GM12891 (cell line): Measurements from ENCODE around the gene TRAPPC2B.

Experiments
- DNase-seq: peaks from one replicate; pipeline ENCODE4 v3.0.0; 2011; ENCODE audit warnings: low spot score; ENCODE audit not compliant: insufficient read length
- FAIRE-seq: peaks from 2 replicates; lab custom pipeline; 2011; peaks lifted over from hg19 to GRCh38; lab: Jason Lieb, UNC
- PAX5 ChIP-seq: IDR thresholded peaks from 2 replicates; pipeline ENCODE4 v1.6.1; 2011; ENCODE audit warnings: low read length, moderate library complexity, mild to moderate bottlenecking; ENCODE audit not compliant: insufficient read depth, severe bottlenecking
- POLR2A ChIP-seq: IDR thresholded peaks from 2 replicates; pipeline ENCODE4 v1.6.1; 2011; ENCODE audit warnings: low read depth, low read length, control low read depth
- POLR2AphosphoS5 ChIP-seq: IDR thresholded peaks from 2 replicates; pipeline ENCODE4 v1.6.1; 2011; ENCODE audit warnings: low read depth, low read length, control low read depth
- POU2F2 ChIP-seq: IDR thresholded peaks from 2 replicates; pipeline ENCODE4 v1.6.1; 2011; ENCODE audit warnings: low read depth, mild to moderate bottlenecking, control low read depth, low read length, moderate library complexity
- SPI1 ChIP-seq: IDR thresholded peaks from 2 replicates; pipeline ENCODE4 v1.6.1; 2011; ENCODE audit warnings: low read depth, low read length, control low read depth
- TAF1 ChIP-seq: IDR thresholded peaks from 2 replicates; pipeline ENCODE4 v1.6.1; 2011; ENCODE audit warnings: low read depth, low read length, control low read depth

The TRAPPC2B gene

DNA sequence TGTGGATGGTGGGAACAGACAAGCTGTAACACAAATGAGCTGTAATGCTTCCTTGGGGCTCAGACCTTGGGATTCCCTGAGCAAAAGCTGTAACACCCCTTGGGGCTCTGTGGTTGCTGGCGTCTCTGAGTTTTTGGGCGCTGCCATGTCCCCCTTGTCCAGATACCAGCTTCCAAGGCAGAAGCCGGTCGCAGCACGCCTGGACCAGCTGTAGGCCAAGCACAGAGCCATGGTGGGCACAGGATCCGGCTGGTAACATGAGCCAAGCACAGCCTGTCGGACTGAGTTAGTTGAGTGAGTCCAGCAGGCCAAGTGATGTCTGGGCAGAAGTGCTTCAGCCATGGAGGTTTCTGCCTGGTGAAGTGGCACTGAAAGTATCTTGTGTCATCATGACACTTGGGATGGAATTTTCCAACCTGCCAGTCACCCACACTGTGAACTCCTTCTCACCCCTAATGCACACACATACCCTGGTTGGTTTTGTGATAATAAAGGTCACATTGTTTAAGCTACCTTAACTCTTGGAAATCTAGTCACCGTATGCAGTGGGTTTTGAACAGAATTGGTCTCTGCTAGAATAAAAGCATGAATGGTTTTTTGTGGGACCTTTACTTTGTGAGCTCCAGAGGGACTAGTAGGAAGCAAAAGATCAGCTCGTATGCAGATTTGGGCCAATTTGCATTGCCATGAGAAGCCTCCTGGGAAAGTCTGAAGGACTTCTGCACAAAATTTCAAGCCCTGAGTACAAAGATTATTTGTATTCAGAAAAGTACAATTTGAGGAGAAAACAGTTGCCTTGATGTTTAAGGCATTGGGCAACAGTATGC is 40.6 kb downstream of the TRAPPC2B start:
- no peak for DNase-seq
- no peak for FAIRE-seq
- no peak for TF ChIP-seq POLR2AphosphoS5
- TF ChIP-seq SPI1 = no peak
- TF ChIP-seq TAF1 = no peak
- TF ChIP-seq POLR2A = no peak
- TF ChIP-seq PAX5 = no peak
- TF ChIP-seq POU2F2 = no peak

- TF ChIP-seq POU2F2 (no peak), POLR2A (no peak), SPI1 (no peak), POLR2AphosphoS5 (no peak), PAX5 (no peak), TAF1 (no peak)
Measured at GRCh38 chr19:57406516-57407123, 43.3 kb downstream of the TRAPPC2B start.

GRCh38 chr19:57410877-57411671 is 47.7 kb downstream of the TRAPPC2B start, which contains the start of gene ZNF17:
Gene ZNF17 (plus strand): TSS chr19:57411161. CDS start chr19:57413616, 2,455 bp downstream.
- TF ChIP-seq POLR2A = peak; percentile 61; the same call in 1 of the 2 replicates
- no peak for TF ChIP-seq POU2F2
- TF ChIP-seq TAF1 = peak; percentile 69; the same call in 1 of the 2 replicates
- TF ChIP-seq POLR2AphosphoS5 = peak; percentile 54; the same call in 1 of the 2 replicates
- peak; percentile 99 for FAIRE-seq
- DNase-seq = peak; percentile 88

More at GRCh38 chr19:57406516-57407123, 43.3 kb downstream of the TRAPPC2B start:
- FAIRE-seq (peak; percentile 77), DNase-seq (peak; percentile 64)
